ENCODE data around the gene FAM241A. TPM values are rescaled to one million over a fixed set of nuclear protein-coding genes. Genes with fewer than 3 reads are reported as not detected.
A peak's percentile ranks its signal among the peaks of the same experiment; 100 is the strongest.
"Not testable (repeated sequence)": the region's sequence is repeated elsewhere in the genome, so short reads cannot be mapped to it uniquely, and the experiment has no call there.

The FAM241A gene
- polyA plus RNA-seq, 10 donors, result 3.6 to 5.7 (median 4.4) TPM

GRCh38 chr4:112171051-112171763 lies 26.0 kb downstream of the FAM241A start:
- DNase-seq, result not testable (repeated sequence)

- DNase-seq, result no peak
Measured at GRCh38 chr4:112172180-112172579, 26.9 kb downstream of the FAM241A start.

- no peak for DNase-seq
Measured at GRCh38 chr4:112173593-112174558, 28.6 kb downstream of the FAM241A start.

GRCh38 chr4:112175840-112176239 lies 30.6 kb downstream of the FAM241A start:
- no peak for DNase-seq

- no peak for DNase-seq
Measured at GRCh38 chr4:112176596-112176995, 31.3 kb downstream of the FAM241A start.

GRCh38 chr4:112178741-112179140 lies 33.5 kb downstream of the FAM241A start:
- not testable (repeated sequence) for DNase-seq

- DNase-seq, result no peak
Measured at GRCh38 chr4:112181358-112182000, 36.2 kb downstream of the FAM241A start.

- DNase-seq, result no peak
Measured at GRCh38 chr4:112182604-112183003, 37.4 kb downstream of the FAM241A start.

- DNase-seq, result no peak
Measured at GRCh38 chr4:112183252-112183651, 38.0 kb downstream of the FAM241A start.

GRCh38 chr4:112184438-112184837 lies 39.2 kb downstream of the FAM241A start:
- no peak for DNase-seq

- no peak for DNase-seq
Measured at GRCh38 chr4:112185334-112185733, 40.1 kb downstream of the FAM241A start.

- no peak for DNase-seq
Measured at GRCh38 chr4:112185740-112186670, 40.8 kb downstream of the FAM241A start.

GRCh38 chr4:112189754-112190153 lies 44.5 kb downstream of the FAM241A start:
- DNase-seq, result peak in 2 of 3 donors; percentile 3 to 48

- DNase-seq, result no peak
Measured at GRCh38 chr4:112190684-112191083, 45.4 kb downstream of the FAM241A start.

GRCh38 chr4:112196461-112196860 lies 51.2 kb downstream of the FAM241A start:
- no peak for DNase-seq

- DNase-seq, result no peak
Measured at GRCh38 chr4:112199041-112199440, 53.8 kb downstream of the FAM241A start.

- DNase-seq, result no peak
Measured at GRCh38 chr4:112201915-112202505, 56.8 kb downstream of the FAM241A start.

GRCh38 chr4:112203593-112203992 lies 58.3 kb downstream of the FAM241A start:
- no peak for DNase-seq

- DNase-seq, result no peak
Measured at GRCh38 chr4:112206431-112206830, 61.2 kb downstream of the FAM241A start.

Data from muscle of back (tissue), 11 donors.